ENCODE measurements around the gene TBCD. TPM values are rescaled to one million over a fixed set of nuclear protein-coding genes. Genes with fewer than 3 reads are reported as not detected.

The TBCD gene
- total RNA-seq, 1 experiment from 2014 or later: 129 TPM

- Mint-ChIP-seq H3K36me3 (ENCODE audit: insufficient read depth in 1 of 3, low read depth in 3 of 3) (peaks cover 81 to 93% (median 92%) of the 10 kb centered on the region in 3 experiments), H3K4me3 (no peak overlapping the region), H3K9me3 (peaks cover 97 to 100% of the 10 kb centered on the region in 2 experiments), H3K4me1 (no peaks in the 10 kb centered on the region), H3K27ac (no peak overlapping the region), H3K27me3 (ENCODE audit: low read depth) (peaks cover 40% of the 10 kb centered on the region)
- H3K18ac ChIP-seq (ENCODE audit: insufficient read length, low read depth, low read length): no peak overlapping the region
- H2AK5ac ChIP-seq (ENCODE audit: insufficient read length, low read length): no peak overlapping the region
- H2BK12ac ChIP-seq (ENCODE audit: insufficient read length, low read depth, low read length): no peak overlapping the region
- H2BK15ac ChIP-seq (ENCODE audit: low read depth, low read length): no peak overlapping the region
- no peak for DNase-seq
- H3K27ac ChIP-seq (ENCODE audit: insufficient read length, low read depth, low read length): no peak overlapping the region
- H3K79me2 ChIP-seq (ENCODE audit: insufficient read depth, low read length): no peaks in the 10 kb centered on the region
- no peak overlapping the region for H3T11ph ChIP-seq (ENCODE audit: low read length)
- H2BK20ac ChIP-seq (ENCODE audit: low read depth, low read length, poor library complexity, severe bottlenecking): no peak overlapping the region
- H3K14ac ChIP-seq (ENCODE audit: insufficient read depth, low read length): no peak overlapping the region
- no peak overlapping the region for H3K23ac ChIP-seq (ENCODE audit: insufficient read length, low read depth, low read length)
- H2BK120ac ChIP-seq (ENCODE audit: low read depth, low read length, poor library complexity, severe bottlenecking): no peak overlapping the region
- no CpG with 5 or more reads among the region's 18 CpGs for WGBS (ENCODE audit: extremely low coverage, insufficient read length, low lambda C conversion rate)
- H4K20me1 ChIP-seq (ENCODE audit: control insufficient read depth, insufficient read depth, insufficient read length): no peaks in the 10 kb centered on the region
- no peak overlapping the region for H3K4ac ChIP-seq (ENCODE audit: low read depth, low read length)
- H2AFZ ChIP-seq (ENCODE audit: low read length): no peak overlapping the region
- H4K5ac ChIP-seq (ENCODE audit: insufficient read length, low read depth, low read length): no peak overlapping the region
- peaks cover 63% of the 10 kb centered on the region for H3K9me3 ChIP-seq (ENCODE audit: control insufficient read depth, low read depth, low read length)
- TF ChIP-seq CTCF (conservative IDR thresholded peaks at IDR 0.05): no peak
- H3K56ac ChIP-seq (ENCODE audit: insufficient read length, low read depth, low read length): no peak overlapping the region
- H3K79me1 ChIP-seq (ENCODE audit: insufficient read depth, low read depth, low read length, poor library complexity, severe bottlenecking): no peaks in the 10 kb centered on the region
- H3K23me2 ChIP-seq (ENCODE audit: insufficient read length, low read depth, low read length, poor library complexity, severe bottlenecking): no peaks in the 10 kb centered on the region
- H4K8ac ChIP-seq (replicated peaks; ENCODE audit: insufficient read length, low read depth, low read length): no peak overlapping the region
- H3K9ac ChIP-seq (ENCODE audit: extremely low read depth, insufficient read length, low read length): no peak overlapping the region
- no peaks in the 10 kb centered on the region for H3K27me3 ChIP-seq (ENCODE audit: insufficient read depth, low read length)
- H3K4me1 ChIP-seq (ENCODE audit: insufficient read depth, low read length): no peaks in the 10 kb centered on the region
- H4K91ac ChIP-seq (ENCODE audit: insufficient read length, low read depth, low read length): no peak overlapping the region
- no peak overlapping the region for H2BK5ac ChIP-seq (ENCODE audit: insufficient read length, low read length)
- no peak overlapping the region for H3K4me2 ChIP-seq (ENCODE audit: insufficient read depth, insufficient read length, low read length)
These were observed 198.7 kb downstream of the TBCD start for GRCh38 chr17:82950525-82951102.
